ENCODE measurements around the gene ACOT7.

ACOT7 gene

DNA sequence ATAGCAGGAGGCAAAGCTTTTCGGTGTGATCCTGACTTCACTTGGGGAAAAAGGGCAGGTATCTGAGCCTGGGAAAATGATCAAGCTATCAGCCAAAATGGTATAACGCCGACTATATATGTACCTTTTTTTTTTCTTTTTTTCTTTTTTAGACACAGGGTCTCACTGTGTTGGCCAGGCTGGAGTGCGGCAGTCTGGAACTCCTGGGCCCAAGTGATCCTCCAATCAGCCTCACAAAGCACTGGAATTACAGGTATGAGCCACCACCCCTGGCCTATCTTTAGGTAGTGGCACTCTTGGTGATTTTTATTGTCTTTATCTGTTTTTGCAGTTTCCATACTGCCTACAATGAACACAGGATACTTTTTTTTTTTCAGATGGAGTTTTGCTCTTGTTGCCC is 156.5 kb downstream of the ACOT7 start:
- Histone ChIP-seq H3K4me3 (ENCODE audit: insufficient read depth, low read depth, low read length) (no peak overlapping the region), H3K27ac (ENCODE audit: insufficient read depth, low read depth, low read length, poor library complexity, severe bottlenecking) (no peak overlapping the region), H3K27me3 (ENCODE audit: control insufficient read depth, insufficient read depth, low read length, poor library complexity, severe bottlenecking) (peaks cover 25% of the 10 kb centered on the region), H3K36me3 (ENCODE audit: control insufficient read depth, insufficient read depth, low read length) (peaks cover 11% of the 10 kb centered on the region), H3K9me3 (ENCODE audit: control insufficient read depth, low read length) (no peaks in the 10 kb centered on the region), H3K4me1 (ENCODE audit: control insufficient read depth, insufficient read depth, low read length) (peaks cover 37% of the 10 kb centered on the region)
- 94 to 98% methylated on average over 4 of the region's 4 CpGs for WGBS, 2 experiments

DNA sequence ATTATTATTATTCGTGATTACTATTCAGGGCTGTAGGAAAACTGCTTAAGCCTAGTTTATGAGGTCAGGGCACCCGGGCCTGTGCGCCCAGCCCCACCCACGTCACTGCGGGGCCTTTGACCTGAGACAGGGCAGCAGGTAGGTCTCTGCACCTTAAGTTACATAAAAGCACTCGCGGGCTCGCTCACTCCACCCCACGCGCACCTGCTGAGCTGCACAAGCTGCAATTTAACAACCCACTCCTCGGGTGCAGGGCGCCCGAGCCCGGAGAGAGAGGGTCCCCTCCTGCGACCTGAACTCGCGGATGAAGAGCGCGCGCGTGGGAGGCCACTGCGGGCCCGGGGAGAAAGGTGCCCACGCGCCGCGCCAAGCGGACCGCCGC is 158.3 kb downstream of the ACOT7 start:
- 0 to 1% methylated on average over 29 to 30 of the region's 30 CpGs for WGBS, 2 experiments
- Histone ChIP-seq H3K27me3 (ENCODE audit: control insufficient read depth, insufficient read depth, low read length, poor library complexity, severe bottlenecking) (peaks cover 8% of the 10 kb centered on the region), H3K4me3 (ENCODE audit: insufficient read depth, low read depth, low read length) (peak overlapping the region; percentile 78), H3K4me1 (ENCODE audit: control insufficient read depth, insufficient read depth, low read length) (peaks cover 23% of the 10 kb centered on the region), H3K9me3 (ENCODE audit: control insufficient read depth, low read length) (no peaks in the 10 kb centered on the region), H3K27ac (ENCODE audit: insufficient read depth, low read depth, low read length, poor library complexity, severe bottlenecking) (no peak overlapping the region), H3K36me3 (ENCODE audit: control insufficient read depth, insufficient read depth, low read length) (peaks cover 27% of the 10 kb centered on the region)

DNA sequence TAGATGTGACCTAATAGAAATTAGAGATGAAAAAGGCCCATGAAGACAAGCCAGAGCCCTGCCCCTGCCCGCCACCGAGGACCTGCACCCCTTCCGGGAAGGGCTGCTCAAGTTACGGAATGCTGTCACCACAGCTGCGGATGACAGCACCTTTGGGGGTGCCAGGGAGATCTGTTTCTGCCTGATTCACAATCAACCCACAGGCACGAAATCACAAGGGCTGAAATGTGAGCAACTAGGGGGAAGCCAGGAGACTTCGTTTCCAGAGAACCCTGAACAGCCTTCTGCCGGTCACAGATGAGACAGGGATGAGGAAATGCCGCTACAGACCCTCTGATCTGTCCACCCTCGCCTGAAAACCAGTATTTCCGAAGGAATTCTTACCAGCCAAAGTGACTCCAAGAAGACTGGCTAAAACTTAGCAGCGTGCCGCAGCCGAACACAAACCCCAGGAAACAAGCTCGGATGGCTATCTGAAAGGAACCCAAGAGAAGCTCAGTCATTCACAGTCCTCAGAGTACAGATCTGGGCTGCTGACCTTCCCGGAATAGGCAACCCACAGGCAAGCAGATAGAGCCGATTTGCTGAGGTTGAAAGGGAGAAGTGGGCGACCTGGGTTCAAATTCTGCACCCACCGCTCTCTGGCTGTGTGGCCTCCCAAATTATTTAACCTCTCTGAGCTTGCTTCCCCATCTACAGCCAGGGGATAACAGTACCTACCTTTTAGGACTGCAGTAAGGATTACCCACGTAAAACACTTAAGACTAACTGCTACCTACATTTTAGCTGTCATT is 158.9 kb downstream of the ACOT7 start:
- Histone ChIP-seq H3K27ac (ENCODE audit: insufficient read depth, low read depth, low read length, poor library complexity, severe bottlenecking) (no peak overlapping the region), H3K36me3 (ENCODE audit: control insufficient read depth, insufficient read depth, low read length) (peaks cover 29% of the 10 kb centered on the region), H3K27me3 (ENCODE audit: control insufficient read depth, insufficient read depth, low read length, poor library complexity, severe bottlenecking) (peaks cover 3% of the 10 kb centered on the region), H3K9me3 (ENCODE audit: control insufficient read depth, low read length) (no peaks in the 10 kb centered on the region), H3K4me3 (ENCODE audit: insufficient read depth, low read depth, low read length) (peak overlapping the region; percentile 78), H3K4me1 (ENCODE audit: control insufficient read depth, insufficient read depth, low read length) (peaks cover 21% of the 10 kb centered on the region)
- 41 to 48% methylated on average over 20 of the region's 20 CpGs for WGBS, 2 experiments

DNA sequence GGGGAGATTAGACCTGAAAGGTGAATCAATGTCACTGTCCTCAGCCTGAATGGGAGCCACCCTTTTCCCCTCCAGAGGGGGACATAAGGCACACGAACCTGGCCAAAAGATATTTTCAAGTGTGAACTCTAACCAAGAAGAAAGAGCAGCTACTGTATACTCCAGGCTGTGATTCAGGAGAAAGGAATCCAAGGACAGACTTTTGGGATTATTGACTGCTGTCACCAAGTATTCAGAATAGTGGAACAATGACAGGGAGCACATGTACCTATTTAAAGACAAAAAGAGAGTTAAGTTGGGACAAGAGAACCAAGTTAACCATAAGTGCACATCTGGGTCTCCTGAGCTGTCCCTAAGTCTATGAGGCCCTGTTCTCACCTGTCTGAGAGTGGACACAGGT is 160.2 kb downstream of the ACOT7 start:
- no peak overlapping the region for H3K27ac ChIP-seq (ENCODE audit: insufficient read depth, low read depth, low read length, poor library complexity, severe bottlenecking)
- H3K27me3 ChIP-seq (ENCODE audit: control insufficient read depth, insufficient read depth, low read length, poor library complexity, severe bottlenecking): no peaks in the 10 kb centered on the region
- H3K36me3 ChIP-seq (ENCODE audit: control insufficient read depth, insufficient read depth, low read length): peaks cover 32% of the 10 kb centered on the region
- H3K4me1 ChIP-seq (ENCODE audit: control insufficient read depth, insufficient read depth, low read length): peaks cover 13% of the 10 kb centered on the region
- H3K9me3 ChIP-seq (ENCODE audit: control insufficient read depth, low read length): no peaks in the 10 kb centered on the region
- no peak overlapping the region for H3K4me3 ChIP-seq (ENCODE audit: insufficient read depth, low read depth, low read length)
- WGBS, 2 experiments: 84 to 89% methylated on average over 1 of the region's 1 CpG

DNA sequence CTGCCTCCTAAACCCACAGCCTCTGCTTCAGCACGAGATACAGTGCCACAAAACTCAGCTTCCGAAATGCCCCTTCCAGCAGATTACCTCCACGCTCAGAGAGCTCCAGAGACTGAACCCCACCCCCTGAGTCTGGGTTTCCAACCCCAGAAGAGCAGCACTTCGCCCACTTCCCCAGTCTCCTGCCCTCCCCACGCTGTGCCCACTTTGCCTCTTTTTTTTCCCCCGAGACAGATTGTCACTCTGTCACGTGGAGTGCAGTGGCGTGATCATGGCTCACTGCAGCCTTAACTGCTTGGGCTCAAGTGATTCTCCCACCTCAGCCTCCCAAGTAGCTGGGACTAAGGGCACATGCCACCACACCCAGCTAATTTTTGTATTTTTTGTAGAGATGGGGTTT is 167.9 kb downstream of the ACOT7 start:
- no peaks in the 10 kb centered on the region for H3K4me1 ChIP-seq (ENCODE audit: control insufficient read depth, insufficient read depth, low read length)
- H3K4me3 ChIP-seq (ENCODE audit: insufficient read depth, low read depth, low read length): no peak overlapping the region
- 95 to 96% methylated on average over 8 of the region's 8 CpGs for WGBS, 2 experiments
- no peaks in the 10 kb centered on the region for H3K9me3 ChIP-seq (ENCODE audit: control insufficient read depth, low read length)
- no peak overlapping the region for H3K27ac ChIP-seq (ENCODE audit: insufficient read depth, low read depth, low read length, poor library complexity, severe bottlenecking)
- H3K27me3 ChIP-seq (ENCODE audit: control insufficient read depth, insufficient read depth, low read length, poor library complexity, severe bottlenecking): no peaks in the 10 kb centered on the region
- peaks cover 44% of the 10 kb centered on the region for H3K36me3 ChIP-seq (ENCODE audit: control insufficient read depth, insufficient read depth, low read length)

DNA sequence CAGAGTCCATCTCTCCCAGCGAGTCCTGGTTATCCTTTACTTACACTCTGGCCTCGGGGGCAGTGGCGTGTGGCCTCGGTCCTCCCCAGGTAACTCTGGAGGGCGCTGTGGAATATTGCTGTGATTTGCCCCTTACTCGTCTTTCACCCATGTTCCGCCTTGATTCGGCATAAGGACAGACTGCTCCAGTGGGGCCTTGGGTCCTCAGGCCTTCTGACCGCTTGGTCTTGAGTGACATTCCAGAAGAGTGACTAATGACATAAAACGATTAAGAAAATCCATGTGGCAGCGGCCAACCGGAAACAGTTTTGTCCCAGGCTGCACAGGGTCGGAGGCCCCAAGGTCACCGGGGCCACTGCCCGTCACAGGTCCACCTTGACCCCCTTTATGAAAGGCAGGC is 168.8 kb downstream of the ACOT7 start:
- 96% methylated on average over 15 of the region's 15 CpGs for WGBS, 2 experiments
- H3K36me3 ChIP-seq (ENCODE audit: control insufficient read depth, insufficient read depth, low read length): peaks cover 40% of the 10 kb centered on the region

DNA sequence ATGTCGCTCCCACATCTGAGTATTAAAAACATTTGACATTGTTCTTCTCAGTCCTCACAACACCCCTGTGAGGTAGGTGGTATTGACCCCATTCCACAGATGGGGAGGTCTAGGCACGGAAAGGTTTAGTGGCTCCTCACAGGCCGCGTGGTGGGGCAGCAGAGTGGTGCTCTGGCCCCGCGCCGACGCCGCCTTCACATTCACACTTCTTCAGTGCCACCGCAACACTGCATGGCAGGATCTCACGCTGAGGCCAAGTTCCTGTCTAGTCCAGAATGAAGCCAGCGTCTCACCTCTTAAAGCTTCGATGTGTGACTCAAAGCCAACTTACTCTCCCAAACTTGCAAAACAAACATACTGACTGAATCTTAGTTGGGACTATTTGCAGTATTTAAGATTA is 169.9 kb downstream of the ACOT7 start:
- peaks cover 37% of the 10 kb centered on the region for H3K36me3 ChIP-seq (ENCODE audit: control insufficient read depth, insufficient read depth, low read length)

More for the DNA sequence above, 168.8 kb downstream of the ACOT7 start:
- H3K27ac ChIP-seq (ENCODE audit: insufficient read depth, low read depth, low read length, poor library complexity, severe bottlenecking): no peak overlapping the region
- H3K4me3 ChIP-seq (ENCODE audit: insufficient read depth, low read depth, low read length): no peak overlapping the region
- H3K27me3 ChIP-seq (ENCODE audit: control insufficient read depth, insufficient read depth, low read length, poor library complexity, severe bottlenecking): no peaks in the 10 kb centered on the region
- no peaks in the 10 kb centered on the region for H3K4me1 ChIP-seq (ENCODE audit: control insufficient read depth, insufficient read depth, low read length)
- H3K9me3 ChIP-seq (ENCODE audit: control insufficient read depth, low read length): no peaks in the 10 kb centered on the region

DNA sequence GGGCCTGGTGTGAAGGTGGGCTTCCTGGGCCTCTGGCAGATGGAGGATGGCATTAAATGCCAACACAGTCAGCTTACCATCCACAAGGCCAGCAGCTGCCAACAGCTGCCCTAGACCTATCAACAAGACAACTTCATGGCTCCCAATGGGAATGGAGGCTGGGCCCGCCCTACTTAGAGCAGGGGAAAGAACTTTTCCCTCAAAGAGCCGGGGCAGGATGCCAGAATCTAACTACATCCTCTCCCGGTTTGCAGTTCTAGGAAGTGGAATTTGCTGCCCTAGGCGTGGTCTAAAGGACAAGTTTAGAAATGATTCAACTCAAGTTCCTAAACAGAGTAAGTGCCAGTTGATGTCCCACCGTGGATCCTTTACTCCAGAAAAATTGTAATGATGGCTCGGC is 170.9 kb downstream of the ACOT7 start:
- no peaks in the 10 kb centered on the region for H3K9me3 ChIP-seq (ENCODE audit: control insufficient read depth, low read length)
- H3K4me3 ChIP-seq (ENCODE audit: insufficient read depth, low read depth, low read length): no peak overlapping the region
- no peak overlapping the region for H3K27ac ChIP-seq (ENCODE audit: insufficient read depth, low read depth, low read length, poor library complexity, severe bottlenecking)
- H3K27me3 ChIP-seq (ENCODE audit: control insufficient read depth, insufficient read depth, low read length, poor library complexity, severe bottlenecking): no peaks in the 10 kb centered on the region
- peaks cover 37% of the 10 kb centered on the region for H3K36me3 ChIP-seq (ENCODE audit: control insufficient read depth, insufficient read depth, low read length)
- no peaks in the 10 kb centered on the region for H3K4me1 ChIP-seq (ENCODE audit: control insufficient read depth, insufficient read depth, low read length)
- 95 to 96% methylated on average over 6 of the region's 6 CpGs for WGBS, 2 experiments

More for the DNA sequence above, 169.9 kb downstream of the ACOT7 start:
- Histone ChIP-seq H3K27me3 (ENCODE audit: control insufficient read depth, insufficient read depth, low read length, poor library complexity, severe bottlenecking) (no peaks in the 10 kb centered on the region), H3K9me3 (ENCODE audit: control insufficient read depth, low read length) (no peaks in the 10 kb centered on the region), H3K4me1 (ENCODE audit: control insufficient read depth, insufficient read depth, low read length) (no peaks in the 10 kb centered on the region), H3K4me3 (ENCODE audit: insufficient read depth, low read depth, low read length) (no peak overlapping the region), H3K27ac (ENCODE audit: insufficient read depth, low read depth, low read length, poor library complexity, severe bottlenecking) (no peak overlapping the region)
- 96 to 97% methylated on average over 13 of the region's 13 CpGs for WGBS, 2 experiments

DNA sequence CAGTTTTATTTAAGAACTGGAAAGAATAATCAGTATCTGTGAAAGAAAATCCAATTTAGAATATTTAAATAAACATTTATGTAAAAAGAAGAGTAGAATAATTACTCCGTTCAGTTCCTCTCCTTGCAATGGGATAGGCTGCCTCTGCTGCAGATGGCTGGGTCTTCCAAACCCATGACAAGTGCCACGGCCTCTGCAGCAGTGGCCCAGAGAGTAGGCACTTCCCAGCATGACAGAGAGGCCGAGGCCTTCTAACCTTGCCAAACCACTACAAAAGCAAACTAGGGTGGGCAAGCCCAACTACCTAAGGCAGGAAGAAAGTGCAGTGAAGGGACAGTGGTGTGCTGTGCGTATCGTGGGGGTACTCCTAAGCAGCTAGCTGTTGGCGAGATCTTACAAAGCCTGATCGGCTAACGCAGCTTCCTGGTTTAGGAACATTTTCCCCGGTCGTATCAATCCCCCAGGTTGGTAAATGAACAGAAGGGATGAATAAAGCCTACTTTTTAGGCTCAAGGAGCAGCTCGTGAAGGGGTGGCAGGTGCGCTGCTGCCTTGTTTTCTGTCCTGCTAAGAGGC is 172.3 kb downstream of the ACOT7 start:
- 95 to 96% methylated on average over 12 of the region's 12 CpGs for whole genome bisulfite sequencing, 2 experiments
- H3K4me3 ChIP-seq (ENCODE audit: insufficient read depth, low read depth, low read length): no peak overlapping the region
- peaks cover 27% of the 10 kb centered on the region for H3K36me3 ChIP-seq (ENCODE audit: control insufficient read depth, insufficient read depth, low read length)
- H3K27me3 ChIP-seq (ENCODE audit: control insufficient read depth, insufficient read depth, low read length, poor library complexity, severe bottlenecking): no peaks in the 10 kb centered on the region
- H3K27ac ChIP-seq (ENCODE audit: insufficient read depth, low read depth, low read length, poor library complexity, severe bottlenecking): no peak overlapping the region
- H3K9me3 ChIP-seq (ENCODE audit: control insufficient read depth, low read length): no peaks in the 10 kb centered on the region
- H3K4me1 ChIP-seq (ENCODE audit: control insufficient read depth, insufficient read depth, low read length): no peaks in the 10 kb centered on the region

DNA sequence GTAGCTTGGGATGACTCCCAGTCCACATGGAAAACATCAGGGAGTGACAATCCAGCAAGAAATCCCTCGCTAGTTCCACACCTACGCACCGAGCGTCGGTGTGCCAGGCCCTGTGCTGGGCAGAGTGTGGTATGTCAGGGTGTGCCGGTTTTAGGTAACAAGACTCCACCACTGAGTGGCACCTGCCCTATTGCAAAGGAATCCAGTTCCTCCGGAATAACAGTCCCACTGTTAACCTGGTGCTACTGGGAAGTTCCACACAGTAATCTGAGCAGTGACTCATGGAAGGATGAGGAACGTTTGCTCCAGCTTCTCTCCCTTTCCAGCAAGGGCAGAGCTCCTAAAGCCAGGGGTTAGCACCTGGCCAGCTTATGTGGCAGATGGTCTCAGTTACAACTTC is 173.3 kb downstream of the ACOT7 start:
- 92% methylated on average over 8 of the region's 8 CpGs for WGBS, 2 experiments
- Histone ChIP-seq H3K9me3 (ENCODE audit: control insufficient read depth, low read length) (no peaks in the 10 kb centered on the region), H3K4me1 (ENCODE audit: control insufficient read depth, insufficient read depth, low read length) (no peaks in the 10 kb centered on the region), H3K27me3 (ENCODE audit: control insufficient read depth, insufficient read depth, low read length, poor library complexity, severe bottlenecking) (no peaks in the 10 kb centered on the region), H3K27ac (ENCODE audit: insufficient read depth, low read depth, low read length, poor library complexity, severe bottlenecking) (no peak overlapping the region), H3K36me3 (ENCODE audit: control insufficient read depth, insufficient read depth, low read length) (peaks cover 20% of the 10 kb centered on the region), H3K4me3 (ENCODE audit: insufficient read depth, low read depth, low read length) (no peak overlapping the region)
